HFFc6 (cell line): Measurements from ENCODE around the gene TMEM135. TPM values are rescaled to one million over a fixed set of nuclear protein-coding genes. Genes with fewer than 3 reads are reported as not detected.

Experiments used
- DNase-seq: peaks from one replicate; pipeline ENCODE4 v3.0.0-alpha.2; 2018
- H3K27ac Mint-ChIP-seq: 2 replicates; pipeline ENCODE4 v1.8.0; 2020; ENCODE audit warnings: mild to moderate bottlenecking, mixed read lengths
- H3K27me3 Mint-ChIP-seq: 2 replicates; pipeline ENCODE4 v1.8.0; 2021; ENCODE audit warnings: mild to moderate bottlenecking, moderate library complexity, mixed read lengths; ENCODE audit not compliant: insufficient read depth
- H3K36me3 Mint-ChIP-seq: 2 replicates; pipeline ENCODE4 v1.8.0; 2021; ENCODE audit warnings: low read depth, mixed read lengths
- H3K4me1 Mint-ChIP-seq: 2 replicates; pipeline ENCODE4 v1.8.0; 2020; ENCODE audit warnings: low read depth, mixed read lengths
- H3K4me3 Mint-ChIP-seq: 2 replicates; pipeline ENCODE4 v1.8.0; 2020; ENCODE audit warnings: mild to moderate bottlenecking, moderate library complexity, mixed read lengths
- H3K9me3 Mint-ChIP-seq: 2 replicates; pipeline ENCODE4 v1.8.0; 2020; ENCODE audit warnings: mild to moderate bottlenecking, mixed read lengths
- CTCF ChIP-seq: fragments of 200-600 bp; sonication (generic); IDR thresholded peaks from 2 replicates; pipeline ENCODE4 v1.5.0; 2021; ENCODE audit warnings: antibody characterized with exemption, mild to moderate bottlenecking
- total RNA-seq, 6 experiments: library from RNA; stranded (reverse); fragmentation: NEBNext Ultra II Directional; extraction: Animal tissue kit (Norgen Biotek cat#: 25700); gene quantifications; 2 replicates in 1 of 6; 3 replicates in 5 of 6; pipeline ENCODE4 v1.2.3, GENCODE V29; 2021

Gene TMEM135
- total RNA-seq, 6 experiments from 2014 or later, result 13.1 to 28.3 (median 20.5) TPM

GRCh38 chr11:87331273-87331672, 293.5 kb downstream of the TMEM135 start:
- Mint-ChIP-seq H3K27ac (no peak overlapping the region), H3K36me3 (no peaks in the 10 kb centered on the region; the same call in 1 of the 2 replicates), H3K9me3 (no peaks in the 10 kb centered on the region), H3K4me3 (no peak overlapping the region), H3K4me1 (no peaks in the 10 kb centered on the region), H3K27me3 (no peaks in the 10 kb centered on the region; the same call in none of the 2 replicates)
- no peak for DNase-seq
- no peak for TF ChIP-seq CTCF

GRCh38 chr11:87338046-87338639, 300.4 kb downstream of the TMEM135 start:
- Mint-ChIP-seq H3K4me3 (no peak overlapping the region), H3K27me3 (no peaks in the 10 kb centered on the region; the same call in 1 of the 2 replicates), H3K9me3 (peaks cover 27% of the 10 kb centered on the region), H3K36me3 (peaks cover 8% of the 10 kb centered on the region), H3K27ac (no peak overlapping the region), H3K4me1 (no peaks in the 10 kb centered on the region)
- TF ChIP-seq CTCF, result no peak
- DNase-seq, result no peak

GRCh38 chr11:87339416-87339815, 301.7 kb downstream of the TMEM135 start:
- TF ChIP-seq CTCF, result no peak
- no peak for DNase-seq
- peaks cover 8% of the 10 kb centered on the region for H3K36me3 Mint-ChIP-seq
- peaks cover 27% of the 10 kb centered on the region for H3K9me3 Mint-ChIP-seq
- no peak overlapping the region for H3K4me3 Mint-ChIP-seq
- no peaks in the 10 kb centered on the region; the same call in 1 of the 2 replicates for H3K27me3 Mint-ChIP-seq
- H3K27ac Mint-ChIP-seq, result no peak overlapping the region
- no peaks in the 10 kb centered on the region for H3K4me1 Mint-ChIP-seq

GRCh38 chr11:87347441-87347840, 309.7 kb downstream of the TMEM135 start:
- no peak overlapping the region for H3K27ac Mint-ChIP-seq
- no peak for TF ChIP-seq CTCF
- no peaks in the 10 kb centered on the region for H3K9me3 Mint-ChIP-seq
- H3K4me1 Mint-ChIP-seq, result peaks cover 8% of the 10 kb centered on the region
- H3K36me3 Mint-ChIP-seq, result no peaks in the 10 kb centered on the region
- no peak overlapping the region for H3K4me3 Mint-ChIP-seq
- DNase-seq, result no peak
- peaks cover 1% of the 10 kb centered on the region; the same call in 1 of the 2 replicates for H3K27me3 Mint-ChIP-seq

GRCh38 chr11:87347854-87348253, 310.1 kb downstream of the TMEM135 start:
- H3K27ac Mint-ChIP-seq, result no peak overlapping the region
- TF ChIP-seq CTCF, result no peak
- no peaks in the 10 kb centered on the region for H3K9me3 Mint-ChIP-seq
- no peak for DNase-seq
- H3K27me3 Mint-ChIP-seq, result peaks cover 1% of the 10 kb centered on the region; the same call in 1 of the 2 replicates
- peaks cover 12% of the 10 kb centered on the region for H3K4me1 Mint-ChIP-seq
- no peaks in the 10 kb centered on the region for H3K36me3 Mint-ChIP-seq
- no peak overlapping the region for H3K4me3 Mint-ChIP-seq
